HuH-7 (cell line): ENCODE data around the gene ATG4B.
A peak's percentile ranks its signal among the peaks of the same experiment; 100 is the strongest.

Experiments used
- DNase-seq: peaks from one replicate; pipeline ENCODE4 v3.0.0; 2011; ENCODE audit warnings: low spot score

The ATG4B gene

GRCh38 chr2:241666627-241667400 lies 29.3 kb downstream of the ATG4B start:
- DNase-seq, result no peak

- DNase-seq, result no peak
Measured at GRCh38 chr2:241668354-241668753, 30.9 kb downstream of the ATG4B start.

DNA sequence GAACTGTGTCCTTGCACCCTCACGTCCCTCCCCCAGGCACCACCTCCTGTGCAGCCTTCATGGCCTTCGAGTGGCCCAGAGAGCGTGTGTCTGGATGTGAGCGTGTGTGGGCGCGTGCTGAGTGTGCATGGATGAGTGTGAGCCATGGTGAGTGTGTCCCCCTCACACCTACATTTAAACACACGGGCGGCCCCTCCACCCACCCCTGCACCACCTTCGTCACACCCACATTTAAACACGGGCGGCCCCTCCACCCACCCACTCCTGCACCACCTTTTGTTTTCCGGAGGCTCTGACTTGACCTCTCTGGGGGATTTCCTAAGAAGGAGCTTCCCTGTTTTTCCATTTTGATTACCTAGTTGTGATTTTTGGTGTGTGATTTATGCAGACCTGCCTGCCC lies 31.3 kb downstream of the ATG4B start:
- DNase-seq, result no peak

DNA sequence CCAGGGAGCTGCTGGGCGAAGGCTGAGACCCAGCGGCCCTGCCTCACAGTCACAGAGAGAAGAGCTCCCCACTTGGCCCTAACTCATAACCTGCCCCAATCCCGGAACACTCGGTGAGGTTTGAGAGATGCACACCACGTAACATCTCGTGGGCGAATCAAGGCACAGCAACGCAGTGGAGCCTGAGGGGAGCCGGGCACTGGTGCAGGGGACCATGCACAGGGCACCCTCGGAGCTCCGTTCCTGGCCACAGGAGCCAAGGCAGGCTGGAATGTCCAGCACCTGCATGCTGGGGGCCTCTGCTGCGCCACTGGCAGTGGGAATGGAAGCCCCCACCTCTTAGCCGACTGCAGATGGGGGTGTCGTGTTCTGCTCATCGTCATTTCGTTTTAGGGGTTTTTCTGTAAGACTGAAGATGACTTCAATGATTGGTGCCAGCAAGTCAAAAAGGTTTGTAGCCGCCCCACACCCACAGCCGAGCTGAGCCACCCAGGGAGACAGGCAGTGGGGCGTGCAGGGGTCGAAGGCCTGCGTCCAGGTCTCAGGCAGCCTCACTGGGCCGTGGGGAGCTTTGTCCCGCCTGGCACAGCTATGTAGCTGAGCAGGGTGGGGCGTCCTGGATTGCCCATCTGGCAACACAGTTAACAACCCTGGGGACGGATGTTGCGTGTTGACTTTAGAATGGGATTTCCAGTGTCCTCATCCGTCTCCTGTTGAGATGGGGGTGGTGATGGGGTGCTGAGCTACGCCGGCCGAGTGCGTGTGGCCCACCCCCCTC lies 33.0 kb downstream of the ATG4B start:
- no peak for DNase-seq

- DNase-seq, result no peak
Measured at GRCh38 chr2:241671457-241672240, 34.2 kb downstream of the ATG4B start.

DNA sequence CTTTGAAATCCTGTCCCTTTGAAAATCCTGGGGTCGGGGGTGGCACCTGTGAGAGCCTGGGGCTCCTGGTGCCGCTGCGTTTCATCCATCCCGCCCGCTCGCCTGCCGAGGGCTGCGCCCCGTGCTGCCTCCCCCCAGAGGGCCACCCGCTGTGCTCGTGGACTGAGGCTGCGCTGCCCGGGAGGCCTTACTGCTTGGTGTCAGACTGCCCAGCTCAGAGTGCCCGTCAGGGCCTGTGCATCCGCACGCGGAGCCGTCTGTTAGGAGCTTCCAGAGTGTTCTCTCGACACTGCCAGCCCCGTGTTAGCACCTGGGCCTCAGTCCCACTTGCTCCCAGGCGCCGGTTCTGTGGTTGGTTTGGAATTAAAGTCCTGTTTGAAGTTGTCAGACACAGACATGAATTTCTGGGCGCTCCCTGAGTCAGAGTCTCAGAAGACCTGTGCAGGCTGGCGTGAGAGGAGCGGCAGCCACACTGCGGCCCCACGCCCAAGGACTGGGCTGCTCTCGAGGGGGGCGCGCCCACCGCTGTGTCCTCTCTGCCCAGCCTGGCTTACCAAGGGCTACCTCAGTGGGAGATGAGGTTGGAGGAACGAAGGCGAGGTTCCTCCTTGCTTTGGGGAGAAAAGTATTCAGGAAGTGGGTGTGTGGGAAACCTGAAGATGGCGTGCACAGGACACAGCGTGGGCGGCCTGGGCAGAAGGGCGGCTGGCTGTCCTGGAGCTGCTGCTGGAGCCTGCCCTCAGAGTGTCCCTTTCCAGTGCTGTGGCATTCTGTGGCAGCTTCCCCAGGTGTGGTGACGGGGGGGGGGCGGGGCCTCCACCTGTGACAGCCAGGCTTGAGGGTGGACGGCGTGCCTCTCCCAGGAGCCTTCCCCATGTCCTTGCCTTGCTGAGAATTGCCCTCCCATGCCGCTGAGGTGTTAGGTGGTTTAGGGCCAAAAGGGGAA lies 35.0 kb downstream of the ATG4B start:
- DNase-seq, result no peak

DNA sequence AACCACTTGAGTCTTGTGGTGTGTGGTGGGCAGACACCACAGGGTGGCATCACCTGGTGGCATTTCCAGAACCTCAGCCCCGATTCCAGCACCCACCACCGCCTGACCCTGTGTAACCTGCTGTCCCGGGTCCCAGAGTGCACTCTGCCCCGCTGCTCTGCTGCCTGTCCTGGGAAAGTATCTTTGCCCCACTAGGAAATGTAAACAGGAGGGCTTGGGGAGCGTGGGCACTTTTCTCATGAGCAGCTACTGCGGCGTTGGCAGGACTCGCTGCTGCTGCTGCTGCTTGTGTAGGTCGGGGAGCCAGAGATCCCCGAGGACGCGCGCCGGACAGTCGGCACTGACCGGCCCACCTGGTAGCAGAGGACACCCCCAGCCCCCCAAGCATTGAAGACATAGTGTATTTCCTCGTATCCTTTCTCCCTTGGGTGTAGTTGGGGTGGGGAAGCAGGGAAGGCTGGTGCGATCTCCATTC lies 35.7 kb downstream of the ATG4B start:
- DNase-seq, result no peak

DNA sequence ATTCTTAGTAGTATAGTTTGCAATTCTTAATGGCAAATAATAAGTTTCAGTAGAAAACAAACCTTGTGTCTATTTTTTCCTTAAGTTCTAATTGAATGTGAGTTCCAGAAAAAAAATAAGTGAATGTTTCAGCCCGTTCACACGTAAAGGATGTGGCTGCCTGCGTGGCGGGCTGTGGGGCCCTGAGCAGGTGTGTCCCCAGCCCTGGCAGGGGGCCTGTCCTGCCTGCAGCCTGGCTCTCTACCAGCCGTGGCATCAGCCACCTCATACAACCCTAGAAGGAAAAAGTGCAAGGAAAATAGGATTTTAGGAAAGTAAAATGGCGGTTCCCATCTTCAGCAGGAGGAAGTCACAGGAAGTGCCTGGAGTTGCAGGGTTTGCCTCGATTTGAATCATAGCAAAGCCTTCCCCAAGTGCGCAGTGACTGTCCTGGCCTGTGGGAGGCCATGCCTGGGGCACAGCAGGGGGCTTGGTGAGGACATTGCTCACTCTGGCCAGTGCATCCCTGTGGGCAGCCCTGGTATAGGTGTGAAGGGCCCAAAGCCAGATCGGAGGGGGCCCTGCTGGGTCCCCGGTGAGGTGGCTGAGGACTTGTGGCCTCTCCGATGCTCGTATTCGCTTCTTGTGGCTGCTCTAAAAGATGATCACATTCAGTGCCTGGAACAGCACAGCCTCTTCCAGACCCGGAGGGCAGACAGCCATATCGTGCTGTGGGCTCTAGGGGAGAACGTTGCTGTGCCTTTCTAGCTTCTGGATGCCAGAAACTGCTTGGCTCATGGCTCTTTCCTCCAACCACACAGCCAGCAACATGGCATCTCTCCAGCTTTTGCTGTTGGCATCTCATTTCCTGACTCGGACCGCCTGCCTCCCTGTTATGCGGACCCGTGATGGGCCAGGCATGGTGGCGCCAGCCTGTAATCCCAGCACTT lies 36.6 kb downstream of the ATG4B start:
- DNase-seq, result no peak

DNA sequence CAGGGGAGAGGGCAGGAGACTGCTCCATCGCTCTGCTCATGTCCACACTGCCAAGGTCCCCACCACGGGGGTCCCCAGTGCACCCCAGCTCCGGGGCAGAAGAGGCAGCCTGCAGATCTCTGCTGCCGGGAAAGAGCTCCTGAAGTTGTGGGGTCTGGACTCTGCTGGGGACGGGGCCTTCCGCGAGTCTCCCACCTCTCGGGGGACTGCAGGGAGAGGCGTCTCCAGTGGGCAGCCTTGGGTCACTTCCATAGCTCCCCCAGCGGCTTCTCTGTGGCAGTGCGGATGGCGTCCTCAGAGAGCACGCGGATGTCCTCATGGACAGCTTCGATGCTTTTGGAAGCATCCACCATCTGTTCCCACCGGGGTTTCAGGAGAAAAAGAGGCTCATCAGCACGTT lies 38.4 kb downstream of the ATG4B start:
- no peak for DNase-seq

GRCh38 chr2:241676665-241677064 lies 39.2 kb downstream of the ATG4B start:
- no peak for DNase-seq

GRCh38 chr2:241677392-241677791 lies 39.9 kb downstream of the ATG4B start:
- no peak for DNase-seq

GRCh38 chr2:241678307-241678706 lies 40.8 kb downstream of the ATG4B start:
- no peak for DNase-seq

DNA sequence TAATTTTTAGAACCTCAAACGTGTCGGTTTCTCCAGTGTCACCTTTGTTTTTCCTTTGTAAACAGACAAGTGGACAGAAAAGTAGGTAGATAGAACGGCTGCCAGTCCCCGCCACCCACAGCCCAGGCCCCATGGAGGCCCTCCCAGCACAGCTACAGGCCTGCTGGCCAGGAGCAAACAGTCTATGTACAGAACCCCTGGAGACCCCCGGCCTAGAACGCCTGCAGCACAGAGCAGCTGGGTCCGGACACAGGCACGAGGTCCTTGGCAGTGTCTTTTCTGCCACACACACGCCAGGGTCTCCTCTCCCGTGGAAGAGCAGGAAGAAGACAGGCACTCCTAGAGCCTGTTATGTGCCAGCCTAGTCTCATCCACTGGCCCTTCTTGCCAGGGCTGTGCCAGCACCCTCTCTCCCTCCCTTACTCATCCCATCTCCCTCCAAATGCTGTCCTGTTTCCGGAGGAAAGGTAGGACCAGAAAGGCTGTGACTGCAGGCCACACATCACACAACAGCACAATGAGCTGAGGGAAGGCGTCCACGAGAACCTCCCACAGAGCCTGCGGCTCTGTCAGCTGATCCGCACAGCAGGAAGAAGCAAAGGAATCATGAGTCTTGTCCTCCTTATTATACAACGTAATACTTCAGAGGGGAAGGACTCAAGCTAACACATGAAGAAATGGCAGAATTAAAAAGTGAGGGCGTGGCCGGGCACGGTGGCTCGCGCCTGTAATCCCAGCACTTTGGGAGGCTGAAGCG lies 41.5 kb downstream of the ATG4B start:
- no peak for DNase-seq

DNA sequence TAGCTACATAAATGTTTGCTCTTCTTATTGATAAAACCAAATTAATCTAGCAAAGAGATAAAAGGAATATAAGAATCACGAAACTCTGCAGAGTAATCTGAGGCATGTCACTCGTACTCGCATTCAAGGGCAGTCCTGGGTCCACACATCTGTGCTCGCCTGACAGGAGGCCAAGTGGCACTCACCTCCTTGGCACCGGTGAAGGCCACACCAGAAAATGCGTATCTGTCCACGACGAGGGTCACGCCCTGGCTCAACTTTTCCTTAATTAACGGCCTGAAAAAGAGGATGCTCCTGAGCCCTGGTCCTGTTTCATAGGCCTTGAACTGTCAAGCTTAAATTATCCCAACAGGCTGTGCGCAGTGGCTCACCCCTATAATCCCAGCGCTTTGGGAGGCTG lies 42.6 kb downstream of the ATG4B start:
- no peak for DNase-seq

DNA sequence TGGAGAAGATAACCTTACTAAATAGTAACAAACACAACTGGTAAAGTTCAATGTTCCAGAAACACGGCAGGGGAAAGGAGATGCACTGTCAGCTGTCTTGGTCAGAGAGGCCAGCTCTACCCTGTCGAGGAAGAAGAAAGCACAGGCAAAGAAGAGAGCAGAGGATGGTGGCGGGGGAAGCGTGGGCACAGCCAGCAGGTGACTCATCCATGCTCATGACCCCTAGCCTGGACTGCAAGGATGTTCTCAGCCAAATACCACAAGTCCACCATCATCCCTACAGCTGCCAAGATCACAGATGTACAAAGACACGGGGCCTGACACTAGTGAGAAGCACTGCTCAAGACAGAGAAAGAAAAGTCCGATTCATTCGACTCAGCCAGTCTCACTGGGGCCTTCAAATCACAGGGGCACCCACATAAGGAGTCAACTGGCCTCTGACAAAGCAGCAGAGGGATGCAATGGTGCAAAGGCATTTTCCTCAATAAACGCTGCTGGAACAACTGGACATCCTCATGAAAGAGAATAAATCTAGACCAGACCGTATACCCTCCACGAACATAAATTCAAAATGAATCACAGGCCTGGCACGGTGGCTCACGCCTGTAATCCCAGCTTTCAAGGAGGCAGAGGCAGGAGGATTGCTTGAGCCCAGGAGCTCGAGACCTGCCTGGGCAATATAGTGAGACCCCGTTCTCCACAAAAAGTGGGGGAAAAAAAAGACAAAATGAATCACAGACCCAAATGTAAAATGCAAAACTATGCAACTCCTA lies 43.5 kb downstream of the ATG4B start:
- DNase-seq, result no peak

- DNase-seq, result no peak
Measured at GRCh38 chr2:241686324-241686649, 48.8 kb downstream of the ATG4B start.

- peak; percentile 98 for DNase-seq
Measured at GRCh38 chr2:241686650-241687425, 49.3 kb downstream of the ATG4B start, which contains the start of gene DTYMK. Gene DTYMK (minus strand): TSS chr2:241686815. CDS start chr2:241686783, 32 bp downstream.

DNA sequence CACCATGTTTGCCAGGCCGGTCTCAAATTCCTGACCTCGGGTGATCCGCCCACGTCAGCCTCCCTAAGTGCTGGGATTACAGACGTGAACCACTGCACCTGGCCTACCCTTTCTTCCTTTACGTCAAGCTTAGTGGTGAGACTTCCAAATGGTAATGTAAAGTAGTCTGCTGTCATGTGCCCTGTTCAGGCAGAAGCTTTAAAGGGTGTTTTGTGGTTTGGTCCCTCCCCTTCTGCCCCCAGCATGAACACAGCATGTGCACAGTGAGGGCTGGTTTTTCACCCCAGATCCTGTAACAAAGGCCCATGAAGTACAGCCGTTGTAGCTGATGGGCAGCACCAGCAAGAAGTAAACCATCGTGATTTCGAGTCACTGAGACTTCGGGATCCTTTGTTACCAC lies 51.8 kb downstream of the ATG4B start:
- no peak for DNase-seq
